KMS-11 (cell line): Measurements from ENCODE around the gene ACOXL.
A peak's percentile ranks its signal among the peaks of the same experiment; 100 is the strongest.

Source experiments
- H2AFZ ChIP-seq: fragments of 200-600 bp; sonication (generic); 2 replicates; pipeline ENCODE4 v1.6.1; 2016; ENCODE audit warnings: antibody characterized with exemption, mixed run types, low read depth
- H3K27ac ChIP-seq: fragments of 200-600 bp; sonication (generic); 2 replicates; pipeline ENCODE4 v1.6.1; 2016; ENCODE audit warnings: mild to moderate bottlenecking, mixed run types
- H3K27me3 ChIP-seq: fragments of 200-600 bp; sonication (generic); 2 replicates; pipeline ENCODE4 v1.6.1; 2017; ENCODE audit warnings: mild to moderate bottlenecking, low read depth, mixed run types, moderate library complexity; ENCODE audit not compliant: insufficient read depth
- H3K36me3 ChIP-seq: fragments of 200-600 bp; sonication (generic); 2 replicates; pipeline ENCODE4 v1.6.1; 2017; ENCODE audit warnings: mild to moderate bottlenecking, mixed run types; ENCODE audit not compliant: insufficient read depth
- H3K4me1 ChIP-seq: fragments of 200-600 bp; sonication (generic); 2 replicates; pipeline ENCODE4 v1.6.1; 2016; ENCODE audit warnings: mild to moderate bottlenecking, low read depth, mixed run types; ENCODE audit not compliant: poor library complexity, severe bottlenecking
- H3K4me2 ChIP-seq: fragments of 200-600 bp; sonication (generic); 2 replicates; pipeline ENCODE4 v1.7.0; 2016; ENCODE audit warnings: mild to moderate bottlenecking, mixed run types
- H3K4me3 ChIP-seq: fragments of 200-600 bp; sonication (generic); IDR thresholded peaks from 2 replicates; pipeline ENCODE4 v1.6.1; 2017; ENCODE audit warnings: low read depth, low read length, mixed read lengths; ENCODE audit not compliant: insufficient read depth
- H3K79me2 ChIP-seq: fragments of 200-600 bp; sonication (generic); 2 replicates; pipeline ENCODE4 v1.6.1; 2016; ENCODE audit warnings: low read depth, mixed run types; ENCODE audit not compliant: insufficient read depth
- H3K9ac ChIP-seq: fragments of 200-600 bp; sonication (generic); 2 replicates; pipeline ENCODE4 v1.6.1; 2016; ENCODE audit warnings: mild to moderate bottlenecking, mixed run types
- H4K20me1 ChIP-seq: fragments of 200-600 bp; sonication (generic); 2 replicates; pipeline ENCODE4 v1.6.1; 2016; ENCODE audit warnings: mild to moderate bottlenecking, mixed run types; ENCODE audit not compliant: insufficient read depth
- TF ChIP-seq, protein P1 (sequence below): fragments of 200-600 bp; sonication (generic); conservative IDR thresholded peaks from 2 replicates; pipeline ENCODE4 v1.6.1; 2017; ENCODE audit warnings: low read depth, mild to moderate bottlenecking, antibody characterized with exemption, low read length, moderate library complexity, mixed read lengths

The ACOXL gene

DNA sequence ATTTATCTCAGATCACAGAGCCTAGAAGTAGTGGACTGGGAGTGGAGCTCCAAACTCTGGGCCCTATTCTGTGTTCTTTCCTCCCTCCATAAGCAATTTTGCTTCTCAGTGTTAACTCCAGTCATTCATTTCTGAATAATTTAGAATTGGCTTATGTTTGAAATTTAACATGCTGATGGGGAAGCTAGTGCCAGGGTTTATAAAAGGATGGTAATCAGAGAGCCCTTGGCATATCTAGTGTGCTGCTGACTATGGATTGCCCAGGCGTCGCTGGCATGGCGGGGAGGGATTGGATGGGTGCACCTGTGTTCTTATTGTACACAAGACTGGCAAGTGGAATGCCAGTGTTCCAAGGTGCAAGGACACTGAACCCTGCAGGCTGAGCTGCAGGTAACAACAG lies 177.1 kb downstream of the ACOXL start:
- TF ChIP-seq, protein P1, sequence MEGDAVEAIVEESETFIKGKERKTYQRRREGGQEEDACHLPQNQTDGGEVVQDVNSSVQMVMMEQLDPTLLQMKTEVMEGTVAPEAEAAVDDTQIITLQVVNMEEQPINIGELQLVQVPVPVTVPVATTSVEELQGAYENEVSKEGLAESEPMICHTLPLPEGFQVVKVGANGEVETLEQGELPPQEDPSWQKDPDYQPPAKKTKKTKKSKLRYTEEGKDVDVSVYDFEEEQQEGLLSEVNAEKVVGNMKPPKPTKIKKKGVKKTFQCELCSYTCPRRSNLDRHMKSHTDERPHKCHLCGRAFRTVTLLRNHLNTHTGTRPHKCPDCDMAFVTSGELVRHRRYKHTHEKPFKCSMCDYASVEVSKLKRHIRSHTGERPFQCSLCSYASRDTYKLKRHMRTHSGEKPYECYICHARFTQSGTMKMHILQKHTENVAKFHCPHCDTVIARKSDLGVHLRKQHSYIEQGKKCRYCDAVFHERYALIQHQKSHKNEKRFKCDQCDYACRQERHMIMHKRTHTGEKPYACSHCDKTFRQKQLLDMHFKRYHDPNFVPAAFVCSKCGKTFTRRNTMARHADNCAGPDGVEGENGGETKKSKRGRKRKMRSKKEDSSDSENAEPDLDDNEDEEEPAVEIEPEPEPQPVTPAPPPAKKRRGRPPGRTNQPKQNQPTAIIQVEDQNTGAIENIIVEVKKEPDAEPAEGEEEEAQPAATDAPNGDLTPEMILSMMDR, result no peak
- Histone ChIP-seq H3K9ac (no peak overlapping the region), H3K4me3 (no peak overlapping the region), H3K79me2 (no peaks in the 10 kb centered on the region), H3K36me3 (no peaks in the 10 kb centered on the region), H3K4me2 (no peak overlapping the region), H3K27me3 (no peaks in the 10 kb centered on the region), H3K4me1 (peaks cover 18% of the 10 kb centered on the region), H2AFZ (no peak overlapping the region), H3K27ac (no peak overlapping the region), H4K20me1 (no peaks in the 10 kb centered on the region)

- peaks cover 18% of the 10 kb centered on the region for H3K4me1 ChIP-seq
- no peak overlapping the region for H3K9ac ChIP-seq
- TF ChIP-seq, protein P1, result no peak
- peak overlapping the region; percentile 3; the same call in 1 of the 2 replicates for H3K4me2 ChIP-seq
- no peak overlapping the region for H3K27ac ChIP-seq
- no peaks in the 10 kb centered on the region for H3K27me3 ChIP-seq
- H3K79me2 ChIP-seq, result no peaks in the 10 kb centered on the region
- H3K36me3 ChIP-seq, result no peaks in the 10 kb centered on the region
- no peak overlapping the region for H2AFZ ChIP-seq
- H4K20me1 ChIP-seq, result no peaks in the 10 kb centered on the region
- H3K4me3 ChIP-seq, result no peak overlapping the region
These were observed 178.1 kb downstream of the ACOXL start for GRCh38 chr2:110910423-110910822.

GRCh38 chr2:110919738-110920137 lies 187.4 kb downstream of the ACOXL start:
- no peak overlapping the region for H3K4me3 ChIP-seq
- no peak overlapping the region for H3K27ac ChIP-seq
- H3K79me2 ChIP-seq, result no peaks in the 10 kb centered on the region
- H4K20me1 ChIP-seq, result no peaks in the 10 kb centered on the region
- no peak overlapping the region for H3K4me2 ChIP-seq
- H3K4me1 ChIP-seq, result no peaks in the 10 kb centered on the region
- no peak overlapping the region for H2AFZ ChIP-seq
- H3K36me3 ChIP-seq, result no peaks in the 10 kb centered on the region
- no peak overlapping the region for H3K9ac ChIP-seq
- no peaks in the 10 kb centered on the region for H3K27me3 ChIP-seq
- TF ChIP-seq, protein P1, result no peak

- Histone ChIP-seq H2AFZ (no peak overlapping the region), H3K79me2 (no peaks in the 10 kb centered on the region), H3K27me3 (no peaks in the 10 kb centered on the region), H3K27ac (no peak overlapping the region), H3K4me1 (no peaks in the 10 kb centered on the region), H3K4me3 (no peak overlapping the region), H3K4me2 (no peak overlapping the region), H3K9ac (no peak overlapping the region), H4K20me1 (no peaks in the 10 kb centered on the region), H3K36me3 (no peaks in the 10 kb centered on the region)
- TF ChIP-seq, protein P1, result no peak
These were observed 193.1 kb downstream of the ACOXL start for GRCh38 chr2:110925479-110925878.
